GM12891 (cell line): Measurements from ENCODE around the gene PEX11A.

Source experiments
- DNase-seq: peaks from one replicate; pipeline ENCODE4 v3.0.0; 2011; ENCODE audit warnings: low spot score; ENCODE audit not compliant: insufficient read length
- FAIRE-seq: peaks from 2 replicates; lab custom pipeline; 2011; peaks lifted over from hg19 to GRCh38; lab: Jason Lieb, UNC
- PAX5 ChIP-seq: IDR thresholded peaks from 2 replicates; pipeline ENCODE4 v1.6.1; 2011; ENCODE audit warnings: low read length, moderate library complexity, mild to moderate bottlenecking; ENCODE audit not compliant: insufficient read depth, severe bottlenecking
- POLR2A ChIP-seq: IDR thresholded peaks from 2 replicates; pipeline ENCODE4 v1.6.1; 2011; ENCODE audit warnings: low read depth, low read length, control low read depth
- POLR2AphosphoS5 ChIP-seq: IDR thresholded peaks from 2 replicates; pipeline ENCODE4 v1.6.1; 2011; ENCODE audit warnings: low read depth, low read length, control low read depth
- POU2F2 ChIP-seq: IDR thresholded peaks from 2 replicates; pipeline ENCODE4 v1.6.1; 2011; ENCODE audit warnings: low read depth, mild to moderate bottlenecking, control low read depth, low read length, moderate library complexity
- SPI1 ChIP-seq: IDR thresholded peaks from 2 replicates; pipeline ENCODE4 v1.6.1; 2011; ENCODE audit warnings: low read depth, low read length, control low read depth
- TAF1 ChIP-seq: IDR thresholded peaks from 2 replicates; pipeline ENCODE4 v1.6.1; 2011; ENCODE audit warnings: low read depth, low read length, control low read depth

PEX11A gene

DNA sequence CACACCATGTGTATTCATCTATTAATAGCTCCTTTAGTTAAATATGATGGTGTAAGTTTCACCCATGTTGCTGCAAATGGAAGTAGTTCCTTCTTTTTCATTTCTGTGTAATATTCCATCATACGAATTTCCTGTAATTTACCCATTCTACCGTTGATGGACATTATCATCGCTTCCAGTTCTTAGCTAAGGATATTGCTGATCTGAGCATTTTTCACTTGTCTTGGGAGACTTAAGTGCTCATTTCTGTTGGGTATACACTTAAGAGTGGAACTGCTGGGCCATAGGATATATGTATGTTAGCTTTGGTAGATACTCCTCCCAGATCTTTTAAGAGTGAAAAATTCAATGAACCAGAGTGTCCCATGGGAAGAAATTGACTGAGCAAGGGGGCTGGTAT lies 22.4 kb downstream of the PEX11A start:
- TF ChIP-seq PAX5: no peak
- TF ChIP-seq SPI1: no peak
- no peak for TF ChIP-seq TAF1
- TF ChIP-seq POU2F2: no peak
- no peak for TF ChIP-seq POLR2AphosphoS5
- TF ChIP-seq POLR2A: no peak
- FAIRE-seq (no peak), DNase-seq (no peak)

DNA sequence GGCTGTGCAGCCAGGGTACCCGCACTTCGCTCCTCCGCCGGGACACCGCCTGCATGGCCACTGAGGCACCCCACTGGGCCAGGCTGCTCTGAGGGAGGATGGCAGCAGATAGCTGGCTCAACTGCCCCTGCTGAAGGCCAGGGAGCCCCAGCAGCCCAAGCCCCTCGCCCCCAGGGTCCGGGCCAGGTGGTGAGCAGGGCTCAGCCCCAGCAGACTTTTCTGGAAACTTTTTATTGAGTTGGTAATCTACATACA lies 22.9 kb downstream of the PEX11A start:
- DNase-seq: no peak
- no peak for FAIRE-seq
- TF ChIP-seq SPI1 (no peak), TAF1 (no peak), PAX5 (no peak), POLR2AphosphoS5 (no peak), POLR2A (no peak)

- no peak for DNase-seq
- FAIRE-seq: no peak
- TF ChIP-seq TAF1: no peak
- no peak for TF ChIP-seq PAX5
- TF ChIP-seq POLR2AphosphoS5: no peak
- TF ChIP-seq POLR2A: no peak
- TF ChIP-seq SPI1: no peak
- TF ChIP-seq POU2F2: no peak
Measured at GRCh38 chr15:89666858-89667705, 23.5 kb downstream of the PEX11A start.

GRCh38 chr15:89666184-89666857 lies 24.2 kb downstream of the PEX11A start:
- FAIRE-seq: no peak
- DNase-seq: no peak
- TF ChIP-seq TAF1 (no peak), SPI1 (no peak), POLR2A (no peak), POLR2AphosphoS5 (no peak), POU2F2 (no peak), PAX5 (no peak)

DNA sequence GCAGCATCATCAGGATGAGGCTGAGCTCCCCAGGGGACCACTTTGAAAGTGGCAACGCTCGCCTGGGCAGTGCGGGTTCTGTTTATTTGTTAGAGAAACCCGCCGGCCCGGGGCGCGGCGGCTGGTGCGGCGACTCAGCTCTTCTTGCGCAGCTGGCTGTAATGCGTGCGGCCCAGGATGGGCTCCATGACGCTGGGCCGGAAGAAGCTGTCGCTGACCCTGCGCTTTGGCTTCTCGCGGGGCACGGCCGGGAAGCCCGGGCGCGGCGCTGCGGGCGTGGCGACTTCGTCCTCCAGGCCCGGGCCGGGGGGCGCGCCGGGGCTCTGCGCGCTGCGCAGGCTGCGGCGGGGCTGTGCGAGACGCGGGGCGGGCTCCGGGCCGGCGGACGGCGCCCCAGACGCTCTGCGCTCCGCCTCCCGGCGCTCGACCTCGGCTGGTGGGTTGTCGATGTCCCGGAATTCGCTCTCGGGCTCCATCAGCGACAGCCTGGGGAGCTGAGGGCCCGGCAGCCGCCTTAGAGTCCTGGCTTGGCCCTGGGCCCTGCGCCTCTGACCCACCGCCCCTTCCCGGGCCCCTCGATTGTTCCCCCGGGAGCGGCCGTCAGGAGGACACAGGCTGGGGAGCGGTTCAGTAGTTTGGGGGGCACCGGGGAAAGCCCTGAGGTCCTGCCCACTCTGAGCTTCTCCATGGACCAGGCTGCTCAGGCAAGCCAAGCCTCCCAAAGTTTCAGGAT lies 24.9 kb downstream of the PEX11A start:
- TF ChIP-seq POU2F2 (no peak), TAF1 (no peak), PAX5 (no peak), POLR2AphosphoS5 (no peak), POLR2A (no peak), SPI1 (no peak)
- peak; percentile 72 for FAIRE-seq
- DNase-seq: no peak

DNA sequence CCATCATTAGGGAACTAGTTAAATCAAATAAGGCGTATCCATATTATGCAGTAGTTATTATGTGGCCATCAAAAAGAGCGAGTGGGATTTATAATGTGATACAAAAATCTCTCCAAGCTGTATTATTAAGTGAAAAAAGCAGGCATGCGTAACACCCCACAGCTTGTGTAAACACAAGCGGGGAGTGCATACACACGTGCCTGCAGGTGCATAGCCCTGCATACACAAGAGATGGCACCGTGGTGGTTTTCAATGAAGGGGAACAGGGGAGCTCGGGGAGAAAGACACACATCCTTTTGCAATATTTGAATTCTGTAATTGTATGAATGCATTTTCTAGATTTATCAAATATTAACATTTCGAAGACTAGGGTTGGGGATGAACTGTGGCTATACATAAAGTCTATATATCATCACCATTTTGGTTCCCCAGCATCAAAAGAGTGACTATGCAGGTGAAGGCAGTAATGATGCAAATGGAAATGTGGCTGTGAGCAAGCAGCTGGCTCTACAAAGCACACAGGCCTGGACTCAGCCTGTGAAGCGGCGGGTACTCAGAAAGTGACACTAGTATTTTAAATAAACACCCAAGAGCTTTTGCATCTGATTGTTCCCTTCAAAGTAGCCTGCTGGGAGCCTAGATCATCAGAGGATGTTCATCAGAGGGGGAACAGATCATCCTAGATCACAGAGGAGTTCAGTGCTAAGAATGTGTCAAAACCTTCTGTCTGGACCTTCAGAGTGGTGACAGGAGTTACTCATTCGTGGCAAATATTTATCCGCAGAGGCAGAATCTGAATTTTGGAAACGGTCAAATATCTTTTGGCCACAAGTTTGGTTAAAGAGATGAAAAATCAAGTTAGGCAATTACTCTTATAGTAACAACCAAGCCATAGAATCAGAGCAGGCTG lies 25.9 kb downstream of the PEX11A start:
- FAIRE-seq (no peak), DNase-seq (no peak)
- no peak for TF ChIP-seq POLR2AphosphoS5
- TF ChIP-seq POU2F2: no peak
- no peak for TF ChIP-seq TAF1
- no peak for TF ChIP-seq SPI1
- TF ChIP-seq PAX5: no peak
- TF ChIP-seq POLR2A: no peak

GRCh38 chr15:89662893-89663626 lies 27.5 kb downstream of the PEX11A start:
- no peak for FAIRE-seq
- TF ChIP-seq TAF1: no peak
- no peak for TF ChIP-seq PAX5
- no peak for TF ChIP-seq POLR2A
- no peak for TF ChIP-seq SPI1
- TF ChIP-seq POLR2AphosphoS5: no peak
- TF ChIP-seq POU2F2: no peak
- no peak for DNase-seq

- FAIRE-seq: no peak
Measured at GRCh38 chr15:89660556-89660955, 30.0 kb downstream of the PEX11A start.

More at GRCh38 chr15:89660556-89660955, 30.0 kb downstream of the PEX11A start:
- TF ChIP-seq POLR2A: no peak
- no peak for TF ChIP-seq SPI1
- DNase-seq: no peak
